Measurements from ENCODE around the gene SDC1. TPM values are rescaled to one million over a fixed set of nuclear protein-coding genes. Genes with fewer than 3 reads are reported as not detected.

The SDC1 gene
- total RNA-seq, 4 donors from 2014 or later, result 25.6 to 343 (median 197) TPM

DNA sequence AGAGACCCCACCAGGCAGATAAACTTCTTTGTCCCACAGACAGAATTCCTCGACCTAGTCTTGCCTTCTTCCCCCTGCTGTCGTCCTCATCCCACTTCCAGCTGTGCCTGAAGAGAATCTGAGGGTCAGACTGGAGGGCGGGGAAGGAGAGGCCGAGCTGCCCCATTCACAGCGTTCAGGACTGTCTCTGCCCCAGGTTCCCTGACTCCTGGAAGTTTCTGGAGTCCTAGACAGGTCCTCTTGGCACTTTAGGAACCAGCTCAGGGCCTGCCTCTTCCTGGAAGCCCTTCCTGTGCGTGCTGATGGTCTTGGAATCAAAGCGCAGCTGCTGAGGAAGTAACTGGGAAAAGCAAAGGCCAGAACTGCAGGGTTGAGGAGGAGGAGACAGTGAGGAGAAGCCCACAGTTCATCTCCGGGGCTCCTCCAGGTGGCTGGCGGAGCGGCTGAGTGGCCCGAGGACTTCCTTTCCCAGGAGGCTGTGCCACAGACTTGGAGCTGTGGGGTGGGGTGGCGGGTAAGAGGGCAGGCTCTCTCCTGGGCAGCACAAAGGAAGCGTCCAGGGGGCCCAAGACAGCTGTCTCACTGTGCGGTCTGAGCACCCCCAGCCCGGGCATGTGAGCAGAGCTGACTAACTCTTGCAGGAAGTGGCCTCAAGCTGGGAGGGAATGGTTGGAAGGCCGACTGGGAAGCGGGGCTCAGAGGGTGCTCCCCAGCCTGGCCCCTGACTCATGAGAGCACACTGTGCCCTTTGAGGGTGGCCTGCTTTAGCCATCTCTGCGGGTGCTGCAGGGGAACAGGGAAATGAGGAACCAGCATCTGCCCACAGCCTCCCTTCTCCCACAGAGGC is 39.5 kb downstream of the SDC1 start:
- Histone ChIP-seq H3K9me3 (no peaks in the 10 kb centered on the region), H3K27me3 (no peaks in the 10 kb centered on the region), H3K4me3 (peak overlapping the region in 1 of 4 donors; percentile 47), H3K27ac (peak overlapping the region in 3 of 4 donors; percentile 78 to 85 (median 84)), H3K36me3 (no peaks in the 10 kb centered on the region), H3K4me1 (peaks cover 0 to 34% (median 0%) of the 10 kb centered on the region in 4 donors)
- no peak for DNase-seq
- TF ChIP-seq POLR2A (IDR thresholded peaks at IDR 0.05), result no peak
- TF ChIP-seq, protein P1, sequence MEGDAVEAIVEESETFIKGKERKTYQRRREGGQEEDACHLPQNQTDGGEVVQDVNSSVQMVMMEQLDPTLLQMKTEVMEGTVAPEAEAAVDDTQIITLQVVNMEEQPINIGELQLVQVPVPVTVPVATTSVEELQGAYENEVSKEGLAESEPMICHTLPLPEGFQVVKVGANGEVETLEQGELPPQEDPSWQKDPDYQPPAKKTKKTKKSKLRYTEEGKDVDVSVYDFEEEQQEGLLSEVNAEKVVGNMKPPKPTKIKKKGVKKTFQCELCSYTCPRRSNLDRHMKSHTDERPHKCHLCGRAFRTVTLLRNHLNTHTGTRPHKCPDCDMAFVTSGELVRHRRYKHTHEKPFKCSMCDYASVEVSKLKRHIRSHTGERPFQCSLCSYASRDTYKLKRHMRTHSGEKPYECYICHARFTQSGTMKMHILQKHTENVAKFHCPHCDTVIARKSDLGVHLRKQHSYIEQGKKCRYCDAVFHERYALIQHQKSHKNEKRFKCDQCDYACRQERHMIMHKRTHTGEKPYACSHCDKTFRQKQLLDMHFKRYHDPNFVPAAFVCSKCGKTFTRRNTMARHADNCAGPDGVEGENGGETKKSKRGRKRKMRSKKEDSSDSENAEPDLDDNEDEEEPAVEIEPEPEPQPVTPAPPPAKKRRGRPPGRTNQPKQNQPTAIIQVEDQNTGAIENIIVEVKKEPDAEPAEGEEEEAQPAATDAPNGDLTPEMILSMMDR (IDR thresholded peaks at IDR 0.05), result no peak

DNA sequence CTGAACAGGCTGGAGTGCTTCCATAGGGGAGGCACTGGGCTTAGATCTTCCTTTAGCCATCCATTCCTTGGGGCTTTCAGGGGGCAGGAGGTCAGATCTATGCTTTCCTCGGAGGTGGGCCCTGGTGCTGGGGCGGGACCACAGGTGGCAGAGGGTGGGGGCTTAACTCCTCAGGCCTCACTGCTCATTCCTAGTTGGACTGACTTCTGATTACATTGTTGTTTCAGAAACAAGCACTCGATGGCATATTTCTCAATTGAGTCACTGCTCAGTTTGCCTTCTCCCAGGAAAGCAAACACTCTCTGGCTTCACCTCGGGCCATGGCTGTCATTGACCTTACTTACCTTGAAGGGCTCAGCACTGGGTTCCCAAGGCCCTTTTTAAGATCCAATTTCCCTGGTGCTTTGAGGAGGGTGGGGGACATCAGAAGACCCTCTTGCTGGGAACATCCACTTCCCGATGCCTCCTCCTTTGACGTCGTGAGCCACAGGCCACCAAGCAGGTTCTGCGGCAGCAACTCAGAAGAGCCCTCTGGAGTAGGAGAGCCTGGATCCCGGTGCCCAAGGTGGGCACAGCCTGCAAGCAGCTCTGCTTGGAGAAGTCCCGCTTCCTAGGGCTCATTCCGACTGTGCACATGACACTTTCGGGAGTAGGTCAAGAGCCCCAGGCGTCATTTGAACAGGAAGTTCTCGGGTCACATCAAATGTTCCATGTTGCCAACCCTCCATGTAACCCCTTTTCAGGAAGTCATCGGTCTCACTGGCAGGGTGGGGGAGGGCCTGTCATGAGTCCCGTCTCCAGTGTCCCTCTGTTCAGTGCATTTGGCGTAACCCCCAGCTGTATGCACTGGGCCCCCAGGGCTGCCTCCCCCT is 40.6 kb downstream of the SDC1 start:
- no peak overlapping the region for H3K27ac ChIP-seq
- no peak overlapping the region for H3K4me3 ChIP-seq
- DNase-seq, result peak in 1 of 3 donors; percentile 32
- no peaks in the 10 kb centered on the region for H3K9me3 ChIP-seq
- H3K36me3 ChIP-seq, result no peaks in the 10 kb centered on the region
- H3K4me1 ChIP-seq, result peaks cover 0 to 43% (median 0%) of the 10 kb centered on the region in 4 donors
- TF ChIP-seq POLR2A (IDR thresholded peaks at IDR 0.05), result no peak
- TF ChIP-seq, protein P1 (IDR thresholded peaks at IDR 0.05), result no peak
- no peaks in the 10 kb centered on the region for H3K27me3 ChIP-seq

DNA sequence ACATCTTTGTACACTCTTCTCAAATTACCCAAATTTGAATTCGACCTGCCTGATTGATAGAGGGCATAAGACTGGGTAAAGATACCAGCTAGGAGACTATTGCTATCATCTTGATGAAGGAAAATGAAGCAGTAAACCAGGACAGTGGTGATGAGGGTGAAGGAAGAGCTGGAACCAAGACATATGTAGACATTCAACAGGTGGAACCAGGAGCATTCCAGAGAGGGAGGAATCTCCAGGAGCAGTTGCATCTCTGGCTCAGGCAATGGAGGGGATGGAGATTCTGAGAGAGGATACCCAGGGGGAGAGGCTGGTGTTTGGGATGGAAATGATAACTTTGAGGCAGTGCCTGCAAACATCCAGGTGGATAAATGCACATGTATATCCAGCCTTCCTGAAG is 41.6 kb downstream of the SDC1 start:
- H3K4me3 ChIP-seq, result no peak overlapping the region
- no peaks in the 10 kb centered on the region for H3K36me3 ChIP-seq
- DNase-seq, result no peak
- no peaks in the 10 kb centered on the region for H3K9me3 ChIP-seq
- no peak overlapping the region for H3K27ac ChIP-seq
- peaks cover 0 to 52% (median 1%) of the 10 kb centered on the region in 4 donors for H3K4me1 ChIP-seq
- TF ChIP-seq POLR2A (IDR thresholded peaks at IDR 0.05), result no peak
- TF ChIP-seq, protein P1 (IDR thresholded peaks at IDR 0.05), result no peak
- H3K27me3 ChIP-seq, result no peaks in the 10 kb centered on the region

DNA sequence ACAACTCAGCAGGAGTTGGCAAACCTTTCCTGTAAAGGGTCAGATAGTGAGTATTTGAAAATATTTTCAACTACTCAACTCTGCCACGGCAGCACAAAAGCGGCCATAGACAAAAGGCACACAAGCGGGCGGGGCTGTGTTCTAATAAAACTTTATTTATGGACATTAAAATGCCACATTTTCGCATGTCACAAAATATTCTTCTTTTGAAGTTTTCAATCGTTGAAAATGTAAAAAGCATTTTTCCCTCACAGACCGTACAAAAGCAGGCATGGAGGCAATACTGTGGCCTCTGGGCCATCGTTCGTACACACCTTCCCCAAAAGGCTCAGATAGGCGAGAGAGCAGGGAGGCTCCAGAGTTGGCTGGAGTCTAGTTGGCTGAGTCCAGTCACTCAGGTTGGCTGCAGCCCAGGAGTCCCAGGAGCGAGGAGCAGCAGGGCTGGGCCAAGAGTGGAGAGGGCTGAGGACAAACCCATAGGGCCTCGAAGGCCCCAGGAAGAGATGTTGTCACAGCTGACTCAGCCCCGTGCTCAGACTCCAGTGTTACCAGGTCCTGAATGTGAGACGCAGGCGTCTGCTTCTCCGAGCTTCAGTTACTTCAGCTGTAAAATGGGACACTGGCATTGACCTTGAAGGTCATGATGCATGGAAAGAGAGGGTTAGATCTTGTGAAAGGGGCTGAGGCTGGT is 42.5 kb downstream of the SDC1 start:
- Histone ChIP-seq H3K27me3 (no peaks in the 10 kb centered on the region), H3K9me3 (no peaks in the 10 kb centered on the region), H3K4me3 (no peak overlapping the region), H3K4me1 (peaks cover 0 to 57% (median 1%) of the 10 kb centered on the region in 4 donors), H3K36me3 (no peaks in the 10 kb centered on the region), H3K27ac (no peak overlapping the region)
- TF ChIP-seq, protein P1 (IDR thresholded peaks at IDR 0.05), result no peak
- TF ChIP-seq POLR2A (IDR thresholded peaks at IDR 0.05), result no peak
- peak in 1 of 3 donors; percentile 49 for DNase-seq

DNA sequence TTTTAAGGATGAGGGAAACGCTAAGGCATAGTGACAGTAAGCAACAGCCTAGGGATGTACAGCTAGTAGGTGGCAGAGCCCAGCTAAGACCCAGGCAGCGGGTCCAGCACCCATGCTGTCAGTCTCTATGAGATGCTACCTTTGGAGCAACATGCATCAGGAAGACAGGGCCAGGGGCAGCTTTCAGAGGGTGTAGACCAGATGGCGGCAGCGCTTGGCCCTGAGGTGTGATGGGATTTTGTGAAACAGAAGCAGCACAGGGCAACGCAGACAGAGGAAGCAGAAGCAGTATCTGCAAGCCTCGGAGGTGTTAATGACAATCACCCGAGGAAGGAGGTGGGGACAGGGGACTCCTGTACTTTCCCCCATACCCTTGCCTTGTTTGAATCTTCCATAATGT is 43.2 kb downstream of the SDC1 start:
- H3K4me1 ChIP-seq, result peaks cover 0 to 51% (median 1%) of the 10 kb centered on the region in 4 donors
- TF ChIP-seq, protein P1 (IDR thresholded peaks at IDR 0.05), result no peak
- no peak for TF ChIP-seq POLR2A (IDR thresholded peaks at IDR 0.05)
- no peaks in the 10 kb centered on the region for H3K36me3 ChIP-seq
- H3K27ac ChIP-seq, result no peak overlapping the region
- peak in 1 of 3 donors; percentile 27 for DNase-seq
- H3K27me3 ChIP-seq, result no peaks in the 10 kb centered on the region
- H3K9me3 ChIP-seq, result no peaks in the 10 kb centered on the region
- H3K4me3 ChIP-seq, result no peak overlapping the region
